Psoas muscle (tissue), 8 donors: Measurements from ENCODE around the gene GNAS-AS1. TPM values are rescaled to one million over a fixed set of nuclear protein-coding genes. Genes with fewer than 3 reads are reported as not detected.
"Not testable (repeated sequence)": the region's sequence is repeated elsewhere in the genome, so short reads cannot be mapped to it uniquely, and the experiment has no call there.

Experiments
- ATAC-seq, 4 donors: fragments of 200-7000 bp; cut with Tn5 transposase; one replicate each; pipeline ENCODE4 v1.9.1; 2020; ENCODE audit warnings: moderate library complexity in 3 of 4, mild to moderate bottlenecking in 2 of 4
- DNase-seq, 2 donors: peaks; one replicate each; pipeline ENCODE4 v3.0.0-alpha.2; 2020
- H3K27ac ChIP-seq: fragments of 200-600 bp; one replicate; pipeline ENCODE4 v1.8.0; 2022
- H3K27me3 ChIP-seq, 3 donors: fragments of 200-600 bp in 1 of 3; one replicate each; pipeline versions ENCODE4 v1.6.1 to v1.8.0; 2013 to 2022; ENCODE audit warnings: low read length in 2 of 3, mild to moderate bottlenecking in 2 of 3, moderate library complexity in 1 of 3; ENCODE audit not compliant: insufficient read depth in 3 of 3
- H3K36me3 ChIP-seq, 2 donors: fragments of 200-600 bp in 1 of 2; one replicate each; pipeline versions ENCODE4 v1.6.1 to v1.8.0; 2013 to 2022; ENCODE audit warnings: low read depth in 1 of 2, mild to moderate bottlenecking in 1 of 2, moderate library complexity in 1 of 2; ENCODE audit not compliant: insufficient read depth in 1 of 2
- H3K4me1 ChIP-seq: fragments of 200-600 bp; one replicate; pipeline ENCODE4 v1.8.0; 2022
- H3K4me3 ChIP-seq: fragments of 200-600 bp; one replicate; pipeline ENCODE4 v1.8.0; 2022; ENCODE audit warnings: mild to moderate bottlenecking
- H3K9me3 ChIP-seq: fragments of 200-600 bp; one replicate; pipeline ENCODE4 v1.8.0; 2022
- CTCF ChIP-seq: fragments of 200-600 bp; IDR thresholded peaks from one replicate; pipeline ENCODE4 v1.8.0; 2022; ENCODE audit warnings: antibody characterized with exemption
- WGBS, 3 donors: extraction: QIAGEN DNeasy Blood & Tissue Kit; methylation state at CpG; one replicate each; pipeline versions ENCODE4 v1.1.6 to v1.1.7; 2013; 5-methylcytosine and 5-hydroxymethylcytosine counted together
- intact Hi-C, 2 donors: fragments of 100-400 bp; cut with DNase I; formaldehyde crosslinking; loops; one replicate each; pipeline versions ENCODE4 v1.11.0 to v1.14.2; 2022
- polyA plus RNA-seq, 3 donors: library from polyadenylated mRNA; stranded (reverse); fragments of 200-250 nt; gene quantifications; one replicate each; pipeline ENCODE4 v1.2.3, GENCODE V29; 2013
- total RNA-seq, 4 donors: library from RNA; stranded (reverse); fragmentation: NEBNext Ultra II Directional in 2 of 4; extraction: Animal tissue kit (Norgen Biotek cat#: 25700) in 2 of 4; gene quantifications; one replicate each; pipeline versions ENCODE4 v1.2.1 to v1.2.4, GENCODE V29; 2021 to 2023
- donor health status: healthy with polysubstance abuse.
- donor health status: DM: no; HTN: no; CAD: no; lungs with moderate emphysema.
- donor health status: Bipolar disorder and iron deficiency.
- donor health status: healthy.
- donor health status: DM: yes; HTN: yes; CAD: no.
- donor health status: DM: no; HTN: no; CAD: no.
- donor health status: DM: no; HTN: no; CAD: no.
- donor health status: DM: yes; HTN: yes; CAD: no.

Gene GNAS-AS1
- total and polyA plus RNA-seq, 7 donors: 0.03 to 1.0 (median 0.40) TPM; not detected in 1

GRCh38 chr20:58829531-58829941, 21.2 kb downstream of the GNAS-AS1 start:
- TF ChIP-seq CTCF: no peak
- DNase-seq: peak in 1 of 2 donors; percentile 64
- H3K36me3 ChIP-seq: no peaks in the 10 kb centered on the region
- intact Hi-C loops: no loop called here
- peaks cover 29% of the 10 kb centered on the region for H3K4me1 ChIP-seq
- no peaks in the 10 kb centered on the region for H3K27me3 ChIP-seq
- WGBS, 3 donors: 23 to 41% (median 28%) methylated on average over 6 of the region's 6 CpGs
- H3K4me3 ChIP-seq: no peak overlapping the region
- peak overlapping the region; percentile 56 for H3K27ac ChIP-seq
- peak; percentile 79 to 85 (median 82) for ATAC-seq
- H3K9me3 ChIP-seq: no peaks in the 10 kb centered on the region

- intact Hi-C loops, H3K4me3 ChIP-seq, ATAC-seq, DNase-seq, H3K36me3 ChIP-seq, H3K9me3 ChIP-seq, H3K27me3 ChIP-seq: not testable (repeated sequence)
- WGBS, 3 donors: 95 to 100% (median 100%) methylated on average over 2 to 4 of the region's 5 CpGs
- peaks cover 37% of the 10 kb centered on the region for H3K4me1 ChIP-seq
- H3K27ac ChIP-seq: peak overlapping the region; percentile 65
These were observed 21.9 kb downstream of the GNAS-AS1 start for GRCh38 chr20:58828804-58829203.

GRCh38 chr20:58828136-58828535, 22.6 kb downstream of the GNAS-AS1 start:
- Histone ChIP-seq H3K4me1 (peaks cover 37% of the 10 kb centered on the region), H3K27ac (peak overlapping the region; percentile 65), H3K27me3 (no peaks in the 10 kb centered on the region), H3K36me3 (no peaks in the 10 kb centered on the region), H3K4me3 (no peak overlapping the region), H3K9me3 (no peaks in the 10 kb centered on the region)
- WGBS, 3 donors: 23 to 38% (median 34%) methylated on average over 2 of the region's 2 CpGs
- no peak for TF ChIP-seq CTCF
- intact Hi-C loops: no loop called here
- no peak for ATAC-seq
- DNase-seq: no peak

GRCh38 chr20:58826271-58826670, 24.4 kb downstream of the GNAS-AS1 start:
- intact Hi-C loops: no loop called here

GRCh38 chr20:58825450-58825849, 25.3 kb downstream of the GNAS-AS1 start:
- H3K27ac ChIP-seq: peak overlapping the region; percentile 57
- intact Hi-C loops: no loop called here
- no peak for TF ChIP-seq CTCF
- H3K4me1 ChIP-seq: peaks cover 43% of the 10 kb centered on the region
- no peaks in the 10 kb centered on the region for H3K36me3 ChIP-seq
- H3K9me3 ChIP-seq: no peaks in the 10 kb centered on the region
- no peak for ATAC-seq
- H3K4me3 ChIP-seq: no peak overlapping the region
- H3K27me3 ChIP-seq: no peaks in the 10 kb centered on the region
- no peak for DNase-seq
- 90 to 92% (median 91%) methylated on average over 6 of the region's 6 CpGs for WGBS, 3 donors

More at GRCh38 chr20:58826271-58826670, 24.4 kb downstream of the GNAS-AS1 start:
- no peak overlapping the region for H3K4me3 ChIP-seq
- H3K27ac ChIP-seq: no peak overlapping the region
- no peaks in the 10 kb centered on the region for H3K9me3 ChIP-seq
- DNase-seq (no peak), ATAC-seq (no peak)
- 76 to 87% (median 76%) methylated on average over 5 of the region's 5 CpGs for WGBS, 3 donors
- H3K4me1 ChIP-seq: peaks cover 43% of the 10 kb centered on the region
- H3K36me3 ChIP-seq: no peaks in the 10 kb centered on the region
- TF ChIP-seq CTCF: no peak
- H3K27me3 ChIP-seq: no peaks in the 10 kb centered on the region
